H1 (cell line): Measurements from ENCODE around the gene NFASC. TPM values are rescaled to one million over a fixed set of nuclear protein-coding genes. Genes with fewer than 3 reads are reported as not detected.

Experiments
- CTCF ChIA-PET: fragments of 300-600 bp; sonication (Branson Sonifier 250); formaldehyde crosslinking; loops from one replicate; lab custom pipeline; 2021; ENCODE audit not compliant: partially characterized antibody; lab: Charles Lee
- POLR2A ChIA-PET: fragments of 300-600 bp; sonication (Branson Sonifier 250); formaldehyde crosslinking; loops from one replicate; lab custom pipeline; 2021; ENCODE audit warnings: inconsistent platforms; ENCODE audit not compliant: partially characterized antibody; lab: Charles Lee
- DNase-seq, 2 experiments: peaks; one replicate each; pipeline versions ENCODE4 v3.0.0 to v3.0.0-alpha.2; 2010 to 2022; ENCODE audit warnings: low spot score in 2 of 2, low read depth in 1 of 2, mixed read lengths in 1 of 2
- FAIRE-seq: peaks from 2 replicates; lab custom pipeline; 2011; peaks lifted over from hg19 to GRCh38; lab: Jason Lieb, UNC
- H2AFZ ChIP-seq: 2 replicates; pipeline ENCODE4 v1.8.1; 2012; ENCODE audit warnings: low read length, inconsistent platforms
- H2AK5ac ChIP-seq: 2 replicates; pipeline ENCODE4 v1.6.1; 2013; ENCODE audit warnings: low read depth, low read length
- H2BK120ac ChIP-seq: replicated peaks from 2 replicates; pipeline ENCODE3; 2013; ENCODE audit warnings: low read depth, low read length, inconsistent platforms
- H2BK12ac ChIP-seq: 2 replicates; pipeline ENCODE4 v1.6.1; 2013; ENCODE audit warnings: low read depth, low read length
- H2BK15ac ChIP-seq: 2 replicates; pipeline ENCODE4 v1.6.1; 2013; ENCODE audit warnings: low read length
- H2BK20ac ChIP-seq: 2 replicates; pipeline ENCODE4 v1.6.1; 2013; ENCODE audit warnings: low read length
- H2BK5ac ChIP-seq: 2 replicates; pipeline ENCODE4 v1.6.1; 2013; ENCODE audit warnings: low read depth, low read length
- H3K14ac ChIP-seq: 2 replicates; pipeline ENCODE4 v1.6.1; 2013; ENCODE audit warnings: inconsistent platforms; ENCODE audit not compliant: insufficient read length
- H3K18ac ChIP-seq: 2 replicates; pipeline ENCODE4 v1.6.1; 2013; ENCODE audit warnings: low read length; ENCODE audit errors: extremely low read depth
- H3K23ac ChIP-seq: 2 replicates; pipeline ENCODE4 v1.6.1; 2013; ENCODE audit warnings: inconsistent platforms; ENCODE audit not compliant: insufficient read length
- H3K23me2 ChIP-seq: 2 replicates; pipeline ENCODE4 v1.6.1; 2013; ENCODE audit warnings: low read depth, low read length
- H3K27ac ChIP-seq: 2 replicates; pipeline ENCODE4 v1.6.1; 2011; ENCODE audit warnings: low read depth, low read length, inconsistent platforms
- H3K27me3 ChIP-seq, 4 experiments: replicated peaks in 1 of 4; 1 replicate in 1 of 4; 2 replicates in 3 of 4; pipeline versions ENCODE4 v1.6.1 to v1.8.1; 2011 to 2013; ENCODE audit warnings: low read length in 3 of 4, mild to moderate bottlenecking in 3 of 4, inconsistent platforms in 2 of 4, mixed read lengths in 2 of 4, moderate library complexity in 1 of 4; ENCODE audit not compliant: control insufficient read depth in 3 of 4, insufficient read depth in 3 of 4; ENCODE audit errors: extremely low read depth in 1 of 4
- H3K36me3 ChIP-seq, 4 experiments: 2 replicates each; pipeline versions ENCODE4 v1.6.1 to v1.8.1; 2011 to 2013; ENCODE audit warnings: mild to moderate bottlenecking in 4 of 4, low read length in 3 of 4, moderate library complexity in 2 of 4, control low read depth in 1 of 4, inconsistent platforms in 1 of 4; ENCODE audit not compliant: insufficient read depth in 4 of 4, control insufficient read depth in 2 of 4
- H3K4ac ChIP-seq: replicated peaks from 2 replicates; pipeline ENCODE3; 2013; ENCODE audit warnings: low read length, low read depth, mixed read lengths, inconsistent platforms; ENCODE audit not compliant: insufficient read length
- H3K4me1 ChIP-seq, 4 experiments: replicated peaks in 1 of 4; 1 replicate in 1 of 4; 2 replicates in 3 of 4; pipeline versions ENCODE4 v1.6.1 to v1.8.1; 2011 to 2013; ENCODE audit warnings: low read length in 3 of 4, inconsistent platforms in 2 of 4, mixed read lengths in 1 of 4; ENCODE audit not compliant: insufficient read depth in 4 of 4, control insufficient read depth in 3 of 4
- H3K4me2 ChIP-seq, 2 experiments: 2 replicates each; pipeline versions ENCODE4 v1.6.1 to v1.8.1; 2011 to 2013; ENCODE audit warnings: low read depth in 2 of 2, low read length in 2 of 2, control low read depth in 1 of 2, inconsistent platforms in 1 of 2, mild to moderate bottlenecking in 1 of 2; ENCODE audit not compliant: insufficient read depth in 1 of 2
- H3K4me3 ChIP-seq, 4 experiments: fragments of 200-600, 300-600 bp in 1 of 4; sonication (generic), shearing (Covaris generic), sonication (Bioruptor Twin) in 1 of 4; 2 replicates each; pipeline versions ENCODE4 v1.5.1 to v1.8.1; 2011 to 2016; ENCODE audit warnings: low read length in 4 of 4, low read depth in 3 of 4, control low read depth in 2 of 4, inconsistent platforms in 2 of 4, mild to moderate bottlenecking in 2 of 4, mixed read lengths in 1 of 4, moderate library complexity in 1 of 4; ENCODE audit not compliant: insufficient read depth in 2 of 4; ENCODE audit errors: extremely low read depth in 1 of 4
- H3K56ac ChIP-seq: replicated peaks from 2 replicates; pipeline ENCODE3; 2013; ENCODE audit warnings: low read depth, mild to moderate bottlenecking, mixed read lengths, low read length, inconsistent platforms; ENCODE audit not compliant: insufficient read length
- H3K79me1 ChIP-seq: 2 replicates; pipeline ENCODE4 v1.6.1; 2013; ENCODE audit warnings: low read depth, low read length, control low read depth
- H3K79me2 ChIP-seq, 2 experiments: 2 replicates each; pipeline versions ENCODE4 v1.6.1 to v1.8.1; 2012 to 2013; ENCODE audit warnings: low read length in 2 of 2, mild to moderate bottlenecking in 2 of 2, inconsistent platforms in 1 of 2; ENCODE audit not compliant: insufficient read depth in 2 of 2, control insufficient read depth in 1 of 2
- H3K9ac ChIP-seq, 4 experiments: replicated peaks in 1 of 4; 1 replicate in 1 of 4; 2 replicates in 3 of 4; pipeline versions ENCODE4 v1.6.1 to v1.8.1; 2011 to 2013; ENCODE audit warnings: low read depth in 3 of 4, low read length in 3 of 4, control low read depth in 2 of 4, mild to moderate bottlenecking in 2 of 4, moderate library complexity in 2 of 4, inconsistent platforms in 1 of 4; ENCODE audit errors: extremely low read depth in 1 of 4
- H3K9me3 ChIP-seq, 2 experiments: 2 replicates each; pipeline versions ENCODE4 v1.6.1 to v1.8.1; 2012 to 2013; ENCODE audit warnings: mild to moderate bottlenecking in 2 of 2, moderate library complexity in 2 of 2, control low read depth in 1 of 2, inconsistent platforms in 1 of 2, low read depth in 1 of 2, low read length in 1 of 2, mixed read lengths in 1 of 2; ENCODE audit not compliant: insufficient read depth in 2 of 2
- H4K20me1 ChIP-seq, 2 experiments: replicated peaks in 1 of 2; 2 replicates each; pipeline versions ENCODE3 to v1.8.1; 2011 to 2013; ENCODE audit warnings: inconsistent platforms in 2 of 2, low read length in 2 of 2, mild to moderate bottlenecking in 1 of 2; ENCODE audit not compliant: insufficient read depth in 2 of 2, control insufficient read depth in 1 of 2
- H4K5ac ChIP-seq: 2 replicates; pipeline ENCODE4 v1.6.1; 2013; ENCODE audit warnings: low read length, low read depth, mixed read lengths, inconsistent platforms; ENCODE audit not compliant: insufficient read length
- H4K8ac ChIP-seq: 2 replicates; pipeline ENCODE4 v1.8.0; 2013; ENCODE audit warnings: mild to moderate bottlenecking, moderate library complexity, low read length, inconsistent platforms; ENCODE audit not compliant: insufficient read depth; ENCODE audit errors: extremely low read depth
- H4K91ac ChIP-seq: replicated peaks from 2 replicates; pipeline ENCODE3; 2013; ENCODE audit warnings: low read length, mixed read lengths, inconsistent platforms; ENCODE audit not compliant: insufficient read length
- CHD1 ChIP-seq: IDR thresholded peaks from 2 replicates; pipeline ENCODE4 v1.6.1; 2012; ENCODE audit warnings: low read depth, low read length, improper control_type of control experiment
- CHD2 ChIP-seq: IDR thresholded peaks from 2 replicates; pipeline ENCODE4 v1.6.1; 2012; ENCODE audit warnings: low read length, improper control_type of control experiment
- EP300 ChIP-seq, 2 experiments: IDR thresholded peaks; 1 replicate in 1 of 2; 2 replicates in 1 of 2; pipeline ENCODE4 v1.6.1; 2011 to 2012; ENCODE audit warnings: low read depth in 2 of 2, low read length in 2 of 2, mild to moderate bottlenecking in 2 of 2, borderline replicate concordance in 1 of 2, inconsistent platforms in 1 of 2, moderate library complexity in 1 of 2
- KDM1A ChIP-seq: fragments of 200-600, 300-600 bp; sonication (generic); IDR thresholded peaks from 2 replicates; pipeline ENCODE4 v1.7.1; 2016; ENCODE audit warnings: mild to moderate bottlenecking, low read length, borderline replicate concordance
- KDM5A ChIP-seq: fragments of 200-600 bp; IDR thresholded peaks from 2 replicates; pipeline ENCODE4 v1.7.1; 2012; ENCODE audit warnings: mild to moderate bottlenecking, low read length, inconsistent platforms, mixed read lengths
- PHF8 ChIP-seq: fragments of 200-600 bp; sonication (generic); conservative IDR thresholded peaks from 2 replicates; pipeline ENCODE4 v1.7.1; 2012; ENCODE audit warnings: low read depth, mild to moderate bottlenecking, inconsistent platforms, low read length, moderate library complexity
- POLR2A ChIP-seq, 2 experiments: IDR thresholded peaks; 1 replicate in 1 of 2; 2 replicates in 1 of 2; pipeline ENCODE4 v1.6.1; 2011; ENCODE audit warnings: low read depth in 2 of 2, low read length in 2 of 2, mild to moderate bottlenecking in 2 of 2; ENCODE audit errors: control extremely low read depth in 1 of 2
- POU5F1 ChIP-seq: IDR thresholded peaks from 2 replicates; pipeline ENCODE4 v1.6.1; 2011; ENCODE audit warnings: low read depth, mild to moderate bottlenecking, low read length, moderate library complexity
- SP1 ChIP-seq: IDR thresholded peaks from 2 replicates; pipeline ENCODE4 v1.6.1; 2011; ENCODE audit warnings: low read depth, low read length
- TBP ChIP-seq: IDR thresholded peaks from 2 replicates; pipeline ENCODE4 v1.6.1; 2011; ENCODE audit warnings: low read depth, low read length, improper control_type of control experiment
- WGBS, 2 experiments: shearing (Covaris generic) in 1 of 2; methylation state at CpG; one replicate each; pipeline versions ENCODE4 v1.1.6 to v1.1.7; 2013 to 2015; ENCODE audit warnings: low lambda C conversion rate in 2 of 2, mixed read lengths in 2 of 2, inconsistent platforms in 1 of 2, low coverage in 1 of 2, missing lambda C conversion rate in 1 of 2; ENCODE audit not compliant: insufficient replicate concordance in 2 of 2, insufficient coverage in 1 of 2, insufficient read length in 1 of 2; ENCODE audit errors: extremely low coverage in 1 of 2, missing lambda C conversion rate in 1 of 2; 5-methylcytosine and 5-hydroxymethylcytosine counted together
- polyA plus RNA-seq, 7 experiments: library from polyadenylated mRNA; depleted of rRNA in 3 of 7; stranded (reverse) in 5 of 7; unstranded in 2 of 7; fragments of >200 nt in 5 of 7; fragments of 200-250 nt in 2 of 7; gene quantifications; 1 replicate in 5 of 7; 2 replicates in 1 of 7; 4 replicates in 1 of 7; pipeline versions ENCODE4 v1.2.1 to v1.2.3, GENCODE V29; 2011 to 2013; ENCODE audit warnings: missing spikeins in 2 of 7, mixed read lengths in 2 of 7
- total RNA-seq: library from RNA; stranded (reverse); fragmentation: NEBNext Ultra II Directional; extraction: Animal tissue kit (Norgen Biotek cat#: 25700); gene quantifications from 2 replicates; pipeline ENCODE4 v1.2.1, GENCODE V29; 2021
- TF ChIP-seq, protein P1 (sequence below): IDR thresholded peaks from 2 replicates; pipeline ENCODE4 v1.6.1; 2011; ENCODE audit warnings: low read depth, mild to moderate bottlenecking, low read length; ENCODE audit not compliant: insufficient read depth

Gene NFASC
- total and polyA plus RNA-seq, 2 of the 8 experiments (the other 6 are each of a cell fraction or from before 2014, with no cell fraction given), result 5.0 to 15.2 TPM

DNA sequence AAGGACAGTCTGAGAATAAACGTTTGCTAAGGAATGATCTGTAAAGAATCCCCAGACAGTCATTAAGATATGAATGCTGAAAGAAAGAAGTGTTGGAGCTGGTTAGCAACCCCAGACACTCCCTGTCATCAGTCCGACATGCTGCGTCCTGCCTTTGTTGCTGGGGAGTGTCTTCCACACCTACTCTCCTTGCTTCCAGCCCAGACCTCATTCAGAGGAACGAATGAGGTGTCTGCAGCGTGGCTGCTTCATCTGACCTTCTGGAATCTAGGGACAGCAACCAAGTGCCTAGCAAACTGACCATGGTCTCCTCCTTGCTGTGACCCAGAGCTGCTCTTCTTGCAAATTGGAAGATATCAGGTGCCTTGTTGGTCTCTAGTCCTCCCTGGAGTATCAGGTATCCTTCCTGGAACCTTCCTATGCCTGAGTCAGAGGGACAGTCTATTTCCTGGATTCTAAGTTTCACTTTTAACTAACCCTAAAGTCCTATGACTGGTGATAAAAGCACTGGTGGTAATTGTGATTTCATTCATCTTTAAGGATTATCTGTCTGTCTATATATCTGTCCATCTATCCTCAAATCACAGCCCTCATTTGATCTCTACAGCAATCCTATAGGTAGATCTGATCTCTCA, 45.3 kb downstream of the NFASC start:
- H3K9ac ChIP-seq, result no peak overlapping the region
- H4K8ac ChIP-seq, result no peak overlapping the region
- H2AK5ac ChIP-seq, result no peak overlapping the region
- H3K79me1 ChIP-seq, result no peaks in the 10 kb centered on the region
- H2BK12ac ChIP-seq, result no peak overlapping the region
- H3K14ac ChIP-seq, result no peak overlapping the region
- no peak overlapping the region for H3K4me3 ChIP-seq
- no peaks in the 10 kb centered on the region for H4K20me1 ChIP-seq
- H3K4me1 ChIP-seq, result peaks cover 0 to 3% (median under 1%) of the 10 kb centered on the region in 4 experiments; a peak in 3 of 7 replicates
- DNase-seq (no peak), FAIRE-seq (no peak)
- WGBS, 2 experiments, result 85% methylated on average over 5 of the region's 5 CpGs; no CpG with 5 or more reads in 1 of the 2 experiments
- no peaks in the 10 kb centered on the region for H3K23me2 ChIP-seq
- no peaks in the 10 kb centered on the region for H3K27me3 ChIP-seq
- no peaks in the 10 kb centered on the region for H3K9me3 ChIP-seq
- no peak overlapping the region for H4K5ac ChIP-seq
- no peaks in the 10 kb centered on the region for H3K79me2 ChIP-seq
- no peak overlapping the region for H2BK5ac ChIP-seq
- H2BK20ac ChIP-seq, result no peak overlapping the region
- no peak overlapping the region for H3K18ac ChIP-seq
- POLR2A ChIA-PET, result no interaction called here
- no peak overlapping the region for H3K56ac ChIP-seq
- H3K4me2 ChIP-seq, result no peak overlapping the region
- H2BK120ac ChIP-seq, result no peak overlapping the region
- no peak overlapping the region for H2BK15ac ChIP-seq
- H3K4ac ChIP-seq, result no peak overlapping the region
- CTCF ChIA-PET, result interaction anchor here (0.7 to 0.9 kb wide), 2 partner anchors 14 to 108 kb away, joined by 3 read pairs; no protein-coding TSS in a partner anchor
- H3K23ac ChIP-seq, result no peak overlapping the region
- H2AFZ ChIP-seq, result no peak overlapping the region
- no peak overlapping the region for H3K27ac ChIP-seq
- H3K36me3 ChIP-seq, result no peaks in the 10 kb centered on the region
- H4K91ac ChIP-seq, result no peak overlapping the region
- TF ChIP-seq EP300 (IDR thresholded peaks at IDR 0.05; ENCODE audit: borderline replicate concordance in 1 of 2, low read depth in 2 of 2, low read length in 2 of 2), result no peak
- TF ChIP-seq POU5F1, result no peak
- TF ChIP-seq CHD1, result no peak
- no peak for TF ChIP-seq KDM1A
- TF ChIP-seq, protein P1, sequence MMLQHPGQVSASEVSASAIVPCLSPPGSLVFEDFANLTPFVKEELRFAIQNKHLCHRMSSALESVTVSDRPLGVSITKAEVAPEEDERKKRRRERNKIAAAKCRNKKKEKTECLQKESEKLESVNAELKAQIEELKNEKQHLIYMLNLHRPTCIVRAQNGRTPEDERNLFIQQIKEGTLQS, result no peak
- TF ChIP-seq CHD2, result no peak
- no peak for TF ChIP-seq POLR2A (IDR thresholded peaks at IDR 0.05; ENCODE audit: control extremely low read depth in 1 of 2, low read depth in 2 of 2, low read length in 2 of 2)
- no peak for TF ChIP-seq SP1
- TF ChIP-seq KDM5A, result no peak
- no peak for TF ChIP-seq PHF8
- TF ChIP-seq TBP, result no peak
